ENCODE measurements around the gene MAX. TPM values are rescaled to one million over a fixed set of nuclear protein-coding genes. Genes with fewer than 3 reads are reported as not detected.

MAX gene
- total and polyA plus RNA-seq, 2 donors (not counting 1 experiment from before 2014, with no cell fraction given), result 98.6 to 130 TPM

DNA sequence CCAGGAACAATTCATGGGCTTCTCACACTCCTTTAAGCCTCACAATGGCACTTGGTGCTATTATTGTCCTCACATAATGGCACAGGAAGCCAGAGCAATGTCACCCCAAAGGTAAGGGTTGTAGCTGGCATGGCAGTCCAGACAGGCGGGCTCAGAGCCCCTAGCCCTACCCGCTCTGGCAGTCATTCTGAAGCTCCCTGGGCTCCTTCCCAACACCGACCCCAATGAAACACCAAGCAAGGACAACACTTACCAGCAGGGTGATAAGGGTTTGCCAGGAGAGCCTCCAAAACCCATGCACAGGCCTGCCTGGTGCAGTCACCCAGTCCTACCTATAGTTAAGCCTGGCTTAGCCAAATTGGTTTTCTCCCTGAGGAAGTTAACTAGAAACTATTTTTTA is 30.8 kb downstream of the MAX start:
- H3K4me2 ChIP-seq (replicated peaks; ENCODE audit: low read depth, low read length, poor library complexity, severe bottlenecking), result no peak overlapping the region
- no peaks in the 10 kb centered on the region for H3K27me3 ChIP-seq (replicated peaks in 1 of 4; ENCODE audit: control extremely low read depth in 1 of 4, control insufficient read depth in 3 of 4, insufficient read depth in 4 of 4, low read length in 3 of 4)
- ChIA-PET POLR2A (no interaction called here), CTCF (no interaction called here)
- no peak overlapping the region for H2AFZ ChIP-seq (ENCODE audit: insufficient read depth, low read depth, low read length, poor library complexity, severe bottlenecking)
- H3K36me3 ChIP-seq (replicated peaks in 1 of 2; ENCODE audit: control extremely low read depth in 1 of 2, control insufficient read depth in 1 of 2, extremely low read depth in 1 of 2, insufficient read depth in 2 of 2, low read length in 1 of 2), result peaks cover 0 to 42% of the 10 kb centered on the region in 2 experiments
- H3K4me3 ChIP-seq (ENCODE audit: control extremely low read depth in 1 of 5, extremely low read depth in 1 of 5, insufficient read depth in 1 of 5, low read depth in 2 of 5, low read length in 4 of 5), result no peak overlapping the region
- no peak overlapping the region for H3K9ac ChIP-seq (ENCODE audit: low read length)
- peaks cover 26% of the 10 kb centered on the region for H3K4me1 Mint-ChIP-seq
- WGBS (ENCODE audit: insufficient coverage), result 96% methylated on average over 3 of the region's 3 CpGs
- H3K9me3 ChIP-seq (ENCODE audit: control extremely low read depth in 1 of 3, control insufficient read depth in 2 of 3, insufficient read depth in 1 of 3, low read length in 2 of 3), result no peaks in the 10 kb centered on the region
- no peak for TF ChIP-seq EZH2 (IDR thresholded peaks at IDR 0.05; ENCODE audit: borderline replicate concordance, insufficient read depth, low read depth, low read length, poor library complexity, severe bottlenecking)
- TF ChIP-seq, protein P1, sequence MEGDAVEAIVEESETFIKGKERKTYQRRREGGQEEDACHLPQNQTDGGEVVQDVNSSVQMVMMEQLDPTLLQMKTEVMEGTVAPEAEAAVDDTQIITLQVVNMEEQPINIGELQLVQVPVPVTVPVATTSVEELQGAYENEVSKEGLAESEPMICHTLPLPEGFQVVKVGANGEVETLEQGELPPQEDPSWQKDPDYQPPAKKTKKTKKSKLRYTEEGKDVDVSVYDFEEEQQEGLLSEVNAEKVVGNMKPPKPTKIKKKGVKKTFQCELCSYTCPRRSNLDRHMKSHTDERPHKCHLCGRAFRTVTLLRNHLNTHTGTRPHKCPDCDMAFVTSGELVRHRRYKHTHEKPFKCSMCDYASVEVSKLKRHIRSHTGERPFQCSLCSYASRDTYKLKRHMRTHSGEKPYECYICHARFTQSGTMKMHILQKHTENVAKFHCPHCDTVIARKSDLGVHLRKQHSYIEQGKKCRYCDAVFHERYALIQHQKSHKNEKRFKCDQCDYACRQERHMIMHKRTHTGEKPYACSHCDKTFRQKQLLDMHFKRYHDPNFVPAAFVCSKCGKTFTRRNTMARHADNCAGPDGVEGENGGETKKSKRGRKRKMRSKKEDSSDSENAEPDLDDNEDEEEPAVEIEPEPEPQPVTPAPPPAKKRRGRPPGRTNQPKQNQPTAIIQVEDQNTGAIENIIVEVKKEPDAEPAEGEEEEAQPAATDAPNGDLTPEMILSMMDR (IDR thresholded peaks at IDR 0.05), result no peak
- H3K4me3 Mint-ChIP-seq, result no peak overlapping the region
- H4K20me1 ChIP-seq (ENCODE audit: control insufficient read depth, insufficient read depth, low read length, poor library complexity, severe bottlenecking), result peaks cover 38% of the 10 kb centered on the region
- H3K9me3 Mint-ChIP-seq (ENCODE audit: insufficient read depth), result no peaks in the 10 kb centered on the region
- ATAC-seq (ENCODE audit: low read depth) (no peak), DNase-seq (no peak)
- intact Hi-C loops (cut with micrococcal nuclease), result no loop called here
- no peak overlapping the region for H3K27ac ChIP-seq (ENCODE audit: low read length in 2 of 2)
- H3K27me3 Mint-ChIP-seq, result no peaks in the 10 kb centered on the region
- no peak overlapping the region for H3K27ac Mint-ChIP-seq
- H3K79me2 ChIP-seq (ENCODE audit: control insufficient read depth, insufficient read depth, low read length), result peaks cover 12% of the 10 kb centered on the region
- peaks cover 11 to 12% of the 10 kb centered on the region in 2 donors for H3K4me1 ChIP-seq (ENCODE audit: control insufficient read depth in 2 of 2, insufficient read depth in 2 of 2, low read length in 2 of 2)

DNA sequence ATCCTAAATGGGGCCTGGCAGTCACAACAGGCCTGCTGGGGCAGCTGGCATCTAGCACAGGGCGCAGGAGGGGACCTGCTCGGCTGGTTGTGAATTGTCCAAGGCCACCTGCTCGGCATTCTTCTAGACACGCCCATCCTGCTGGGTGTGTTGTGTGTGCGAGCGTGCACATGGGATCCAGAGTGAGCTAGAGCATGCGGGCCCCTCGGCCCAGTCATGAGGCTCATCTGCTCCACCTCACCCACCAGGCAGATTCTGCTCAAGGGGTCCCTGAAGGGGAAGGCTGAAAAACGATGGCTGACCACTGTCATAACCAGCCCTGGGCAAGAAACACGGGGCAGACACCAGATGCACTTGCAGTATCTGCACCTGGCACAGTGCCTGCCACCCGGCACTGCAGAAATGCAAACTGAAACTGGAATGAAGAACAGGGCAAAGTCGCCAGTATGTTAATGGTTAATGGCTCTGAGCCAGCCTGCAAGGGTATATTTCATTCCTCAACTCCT is 31.8 kb downstream of the MAX start:
- no peak overlapping the region for H2AFZ ChIP-seq (ENCODE audit: insufficient read depth, low read depth, low read length, poor library complexity, severe bottlenecking)
- peak; percentile 18 for ATAC-seq (ENCODE audit: low read depth)
- POLR2A ChIA-PET, result no interaction called here

More for the DNA sequence above, 31.8 kb downstream of the MAX start:
- Histone ChIP-seq H3K4me2 (replicated peaks; ENCODE audit: low read depth, low read length, poor library complexity, severe bottlenecking) (no peak overlapping the region), H3K9me3 (ENCODE audit: control extremely low read depth in 1 of 3, control insufficient read depth in 2 of 3, insufficient read depth in 1 of 3, low read length in 2 of 3) (no peaks in the 10 kb centered on the region), H3K27ac (ENCODE audit: low read length in 2 of 2) (no peak overlapping the region), H3K36me3 (replicated peaks in 1 of 2; ENCODE audit: control extremely low read depth in 1 of 2, control insufficient read depth in 1 of 2, extremely low read depth in 1 of 2, insufficient read depth in 2 of 2, low read length in 1 of 2) (peaks cover 0 to 39% of the 10 kb centered on the region in 2 experiments), H4K20me1 (ENCODE audit: control insufficient read depth, insufficient read depth, low read length, poor library complexity, severe bottlenecking) (peaks cover 31% of the 10 kb centered on the region), H3K27me3 (replicated peaks in 1 of 4; ENCODE audit: control extremely low read depth in 1 of 4, control insufficient read depth in 3 of 4, insufficient read depth in 4 of 4, low read length in 3 of 4) (no peaks in the 10 kb centered on the region), H3K4me3 (ENCODE audit: control extremely low read depth in 1 of 5, extremely low read depth in 1 of 5, insufficient read depth in 1 of 5, low read depth in 2 of 5, low read length in 4 of 5) (no peak overlapping the region), H3K4me1 (ENCODE audit: control insufficient read depth in 2 of 2, insufficient read depth in 2 of 2, low read length in 2 of 2) (peaks cover 11 to 12% of the 10 kb centered on the region in 2 donors), H3K9ac (ENCODE audit: low read length) (no peak overlapping the region), H3K79me2 (ENCODE audit: control insufficient read depth, insufficient read depth, low read length) (peaks cover 4% of the 10 kb centered on the region)
- WGBS (ENCODE audit: insufficient coverage), result 62% methylated on average over 10 of the region's 12 CpGs
- H3K4me3 Mint-ChIP-seq, result peak overlapping the region; percentile 32
- no peak overlapping the region for H3K27ac Mint-ChIP-seq
- TF ChIP-seq EZH2 (IDR thresholded peaks at IDR 0.05; ENCODE audit: borderline replicate concordance, insufficient read depth, low read depth, low read length, poor library complexity, severe bottlenecking), result no peak
- TF ChIP-seq, protein P1 (IDR thresholded peaks at IDR 0.05), result no peak
- H3K27me3 Mint-ChIP-seq, result no peaks in the 10 kb centered on the region
- CTCF ChIA-PET, result no interaction called here
- H3K4me1 Mint-ChIP-seq, result peaks cover 23% of the 10 kb centered on the region
- H3K9me3 Mint-ChIP-seq (ENCODE audit: insufficient read depth), result no peaks in the 10 kb centered on the region
- intact Hi-C loops (cut with micrococcal nuclease), result no loop called here
- no peak for DNase-seq
